HS-27A (cell line): Measurements from ENCODE around the gene TRIM43B.
"Not testable (repeated sequence)": the region's sequence is repeated elsewhere in the genome, so short reads cannot be mapped to it uniquely, and the experiment has no call there.

Source experiments
- DNase-seq: peaks from one replicate; pipeline ENCODE4 v3.0.0-alpha.2; 2012; ENCODE audit warnings: low read depth, missing footprints

The TRIM43B gene

GRCh38 chr2:95484654-95485053, at the start of gene TRIM43B:
Gene TRIM43B, minus strand, starts transcription at chr2:95484754. Its CDS starts 2,040 bp downstream, at chr2:95482714.
- not testable (repeated sequence) for DNase-seq

- no peak for DNase-seq
Measured at GRCh38 chr2:95531254-95531771, 46.8 kb upstream of the TRIM43B start.

GRCh38 chr2:95530734-95531133, 46.2 kb upstream of the TRIM43B start:
- DNase-seq, result no peak

GRCh38 chr2:95526360-95527341, 42.1 kb upstream of the TRIM43B start:
- no peak for DNase-seq

GRCh38 chr2:95525294-95526035, 40.9 kb upstream of the TRIM43B start:
- no peak for DNase-seq

GRCh38 chr2:95524195-95524594, 39.6 kb upstream of the TRIM43B start:
- DNase-seq, result no peak

- DNase-seq, result no peak
Measured at GRCh38 chr2:95514718-95515117, 30.2 kb upstream of the TRIM43B start.

GRCh38 chr2:95514226-95514625, 29.7 kb upstream of the TRIM43B start:
- DNase-seq, result not testable (repeated sequence)

GRCh38 chr2:95509408-95509807, 24.9 kb upstream of the TRIM43B start:
- DNase-seq, result no peak

- no peak for DNase-seq
Measured at GRCh38 chr2:95505222-95505621, 20.7 kb upstream of the TRIM43B start.

- no peak for DNase-seq
Measured at GRCh38 chr2:95500854-95501253, 16.3 kb upstream of the TRIM43B start.

GRCh38 chr2:95492076-95492475, 7.5 kb upstream of the TRIM43B start:
- DNase-seq, result not testable (repeated sequence)

GRCh38 chr2:95475025-95475424, 9.5 kb downstream of the TRIM43B start:
- not testable (repeated sequence) for DNase-seq

GRCh38 chr2:95467984-95468383, 16.6 kb downstream of the TRIM43B start:
- not testable (repeated sequence) for DNase-seq

- not testable (repeated sequence) for DNase-seq
Measured at GRCh38 chr2:95466572-95466971, 18.0 kb downstream of the TRIM43B start.

- DNase-seq, result not testable (repeated sequence)
Measured at GRCh38 chr2:95463292-95463691, 21.3 kb downstream of the TRIM43B start.

GRCh38 chr2:95445317-95445716, 39.2 kb downstream of the TRIM43B start:
- not testable (repeated sequence) for DNase-seq

GRCh38 chr2:95442474-95443099, 42.0 kb downstream of the TRIM43B start:
- not testable (repeated sequence) for DNase-seq

GRCh38 chr2:95435872-95436209, 48.7 kb downstream of the TRIM43B start:
- not testable (repeated sequence) for DNase-seq

- DNase-seq, result not testable (repeated sequence)
Measured at GRCh38 chr2:95435162-95435871, 49.2 kb downstream of the TRIM43B start.

GRCh38 chr2:95434507-95435076, 50.0 kb downstream of the TRIM43B start:
- DNase-seq, result not testable (repeated sequence)
